Retinal pigment epithelial cell (primary cell): Measurements from ENCODE around the gene PDGFC.

Experiments used
- DNase-seq: peaks from one replicate; pipeline ENCODE4 v3.0.0-alpha.2; 2010; ENCODE audit warnings: low read depth
- H3K4me3 ChIP-seq: 2 replicates; pipeline ENCODE4 v1.5.1; 2011; ENCODE audit warnings: mild to moderate bottlenecking, low read length, control low read depth, moderate library complexity
- CTCF ChIP-seq: conservative IDR thresholded peaks from 2 replicates; pipeline ENCODE4 v1.5.1; 2011; ENCODE audit warnings: low read depth, low read length, control low read depth, inconsistent platforms

Gene PDGFC

DNA sequence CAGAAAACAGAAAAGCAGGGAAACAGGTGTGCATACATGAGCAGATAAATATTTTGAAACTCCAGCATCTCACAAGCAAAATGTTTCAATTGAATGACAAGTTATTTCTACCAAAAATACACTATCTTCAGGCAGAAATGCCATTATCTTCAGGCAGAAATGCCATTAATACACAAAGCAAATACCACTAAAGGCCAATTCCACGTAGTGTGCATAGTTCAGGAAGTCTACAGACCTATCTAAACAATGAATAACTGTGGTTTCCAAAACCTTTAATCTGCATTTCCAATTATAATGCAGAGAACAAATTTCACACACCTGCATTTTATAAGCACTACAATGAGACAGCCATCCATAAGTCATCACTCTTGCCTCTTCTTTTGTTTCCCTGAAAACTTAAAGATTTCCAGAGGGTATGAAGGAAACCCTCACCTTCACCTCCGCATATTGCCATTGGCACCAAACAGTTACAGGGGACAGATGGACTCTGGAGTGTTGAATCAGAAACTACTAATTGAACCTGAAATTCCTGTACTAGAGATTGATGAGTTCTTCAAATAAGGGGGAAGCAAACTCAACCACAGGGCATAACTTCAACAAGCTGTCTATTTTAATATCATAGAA, 179.0 kb downstream of the PDGFC start:
- no peak overlapping the region for H3K4me3 ChIP-seq
- no peak for TF ChIP-seq CTCF
- no peak for DNase-seq

DNA sequence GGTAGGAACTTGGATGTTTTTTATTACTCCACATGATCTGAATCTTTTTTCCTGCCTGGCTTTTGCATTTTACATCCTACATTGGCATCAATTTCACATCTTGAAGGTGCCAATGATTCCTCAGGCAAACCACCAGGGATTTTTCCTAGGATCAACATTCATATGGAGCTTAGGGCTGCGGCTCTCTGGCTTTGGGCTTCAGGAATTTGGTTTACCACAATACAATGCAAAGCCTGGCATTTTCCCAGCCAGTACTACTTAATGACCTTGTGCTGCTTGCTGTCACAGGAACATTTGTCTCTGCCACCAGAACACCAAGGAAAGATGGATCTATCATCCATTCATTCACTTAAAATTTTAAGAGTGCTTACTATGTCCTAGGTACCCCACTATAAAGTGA, 180.7 kb downstream of the PDGFC start:
- H3K4me3 ChIP-seq, result no peak overlapping the region
- peak; percentile 98 for DNase-seq
- TF ChIP-seq CTCF, result no peak

DNA sequence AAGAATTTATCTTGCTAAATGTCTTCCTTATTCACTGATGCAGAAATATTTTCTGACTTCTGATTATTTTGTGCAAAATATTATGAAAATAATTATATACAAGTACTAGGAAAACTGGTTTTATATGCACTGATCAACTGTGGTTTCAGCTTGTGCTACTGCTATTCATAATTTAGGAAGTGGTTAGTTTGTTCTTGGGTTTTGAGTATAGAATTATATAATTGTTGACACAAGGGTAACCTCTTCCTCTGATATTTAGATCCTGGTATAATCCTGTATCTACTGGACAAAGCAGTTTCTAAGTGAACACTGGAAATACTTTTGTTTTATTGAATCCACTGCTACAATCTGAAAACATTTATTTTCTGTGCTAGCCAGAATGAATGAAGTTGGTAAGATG, 182.8 kb downstream of the PDGFC start:
- TF ChIP-seq CTCF, result no peak
- DNase-seq, result no peak
- no peak overlapping the region for H3K4me3 ChIP-seq

- H3K4me3 ChIP-seq, result no peak overlapping the region
- no peak for TF ChIP-seq CTCF
- DNase-seq, result no peak
Observed at GRCh38 chr4:156786713-156787112, 184.9 kb downstream of the PDGFC start.

DNA sequence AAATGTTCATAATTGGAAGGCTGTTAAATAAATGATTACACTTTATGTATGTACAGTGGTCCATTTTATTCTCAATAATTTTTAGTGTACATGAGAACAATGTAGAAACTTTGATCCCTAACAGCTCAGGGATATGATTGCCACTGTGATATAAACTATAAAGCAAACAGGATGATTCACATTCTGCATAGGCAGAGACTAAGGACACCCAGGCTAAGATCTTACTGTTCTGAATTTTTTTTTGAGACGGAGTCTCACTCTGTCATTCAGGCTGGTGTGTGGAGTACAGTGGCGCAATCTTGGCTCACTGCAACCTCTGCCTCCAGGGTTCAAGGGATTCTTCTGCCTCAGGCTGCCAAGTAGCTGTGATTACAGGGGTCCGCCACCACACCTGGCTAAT, 186.6 kb downstream of the PDGFC start:
- no peak for TF ChIP-seq CTCF
- no peak overlapping the region for H3K4me3 ChIP-seq
- no peak for DNase-seq

DNA sequence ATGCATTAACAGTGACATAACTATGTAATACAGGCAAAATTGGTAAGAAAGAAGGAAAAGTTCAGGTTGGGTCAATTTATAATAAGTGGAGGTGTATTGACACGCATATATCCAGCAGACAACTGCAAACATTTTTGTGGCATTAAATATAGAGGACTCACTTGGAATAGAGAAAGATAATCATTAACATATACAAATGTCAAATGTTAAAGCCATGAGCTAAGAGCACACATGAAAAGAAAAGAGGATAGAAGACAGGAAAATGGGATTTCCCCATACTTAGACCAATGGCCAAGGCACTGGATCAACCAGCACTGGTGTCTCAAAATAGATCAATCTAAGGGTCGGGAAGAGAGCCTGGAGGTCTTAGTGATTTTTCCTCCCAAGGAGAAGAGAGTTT, 187.6 kb downstream of the PDGFC start:
- TF ChIP-seq CTCF, result no peak
- no peak overlapping the region for H3K4me3 ChIP-seq
- DNase-seq, result no peak

DNA sequence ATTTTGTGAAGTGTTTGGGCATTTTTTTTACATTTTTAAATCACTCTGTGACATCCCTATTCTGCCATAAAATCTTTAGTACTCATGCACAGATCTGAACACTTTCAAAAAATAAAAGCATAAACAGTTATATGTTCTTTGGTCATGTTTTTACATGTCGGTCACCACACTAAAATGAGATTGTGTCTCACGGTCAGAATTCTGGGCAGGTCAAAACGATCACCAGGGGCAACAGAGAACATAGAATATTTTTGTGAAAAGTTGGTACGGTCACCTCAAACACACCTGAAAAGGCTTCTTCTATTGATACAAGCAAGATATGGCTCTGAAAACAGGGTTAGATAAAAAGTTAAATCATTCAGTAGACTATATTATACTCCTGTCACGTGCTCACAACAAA, 189.1 kb downstream of the PDGFC start:
- H3K4me3 ChIP-seq, result no peak overlapping the region
- DNase-seq, result no peak
- TF ChIP-seq CTCF, result no peak
